Activated T-cell treated with anti-CD3 and anti-CD28 coated beads for 1 hour (primary cell): ENCODE data around the gene CLSTN1.

Experiments used
- DNase-seq: peaks from one replicate; pipeline ENCODE4 v3.0.0-alpha.2; 2020; ENCODE audit warnings: low read depth

Gene CLSTN1

DNA sequence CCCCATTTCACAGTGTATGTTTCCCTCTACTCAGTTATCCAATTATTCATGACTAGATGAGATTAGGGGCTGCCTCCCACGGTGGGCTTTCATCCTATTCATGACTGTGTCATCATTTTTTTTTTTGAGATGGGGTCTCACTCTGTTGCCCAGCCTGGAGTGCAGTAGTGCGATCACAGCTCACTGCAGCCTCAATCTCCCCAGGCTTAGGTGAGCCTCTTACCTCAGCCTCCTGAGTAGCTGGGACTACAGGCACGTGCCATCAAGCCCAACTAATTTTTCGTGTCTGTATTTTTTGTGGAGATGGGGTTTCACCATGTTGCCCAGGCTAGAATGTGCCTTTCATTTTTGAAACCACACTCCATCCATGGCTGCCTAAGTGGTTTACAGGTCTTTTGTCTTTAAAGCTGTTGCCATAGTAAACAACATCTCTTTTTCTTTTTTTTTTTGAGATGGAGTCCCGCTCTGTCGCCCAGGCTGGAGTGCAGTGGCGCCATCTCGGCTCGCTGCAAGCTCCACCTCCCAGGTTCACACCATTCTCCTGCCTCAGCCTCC is 112.2 kb downstream of the CLSTN1 start:
- DNase-seq = no peak

DNA sequence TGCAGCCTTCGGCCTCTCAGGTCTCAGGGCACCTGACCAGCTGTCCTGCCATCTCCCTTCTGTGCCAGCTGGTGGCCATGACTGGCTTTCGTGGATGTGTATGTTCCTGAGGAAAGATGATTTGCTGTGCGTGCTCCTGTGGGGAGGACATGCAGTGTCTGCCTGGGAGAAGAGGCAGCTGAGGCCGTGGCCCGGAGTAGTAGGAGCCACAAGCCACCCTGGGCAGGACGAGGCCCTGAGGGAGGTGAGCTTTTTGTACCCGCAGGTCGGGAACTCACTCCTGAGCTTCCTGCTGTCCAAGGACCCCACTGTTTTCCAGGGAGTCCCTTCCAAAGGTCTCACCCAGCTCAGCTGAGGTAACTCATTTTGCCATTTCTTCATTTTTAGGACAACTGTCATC is 113.7 kb downstream of the CLSTN1 start:
- DNase-seq = no peak

DNA sequence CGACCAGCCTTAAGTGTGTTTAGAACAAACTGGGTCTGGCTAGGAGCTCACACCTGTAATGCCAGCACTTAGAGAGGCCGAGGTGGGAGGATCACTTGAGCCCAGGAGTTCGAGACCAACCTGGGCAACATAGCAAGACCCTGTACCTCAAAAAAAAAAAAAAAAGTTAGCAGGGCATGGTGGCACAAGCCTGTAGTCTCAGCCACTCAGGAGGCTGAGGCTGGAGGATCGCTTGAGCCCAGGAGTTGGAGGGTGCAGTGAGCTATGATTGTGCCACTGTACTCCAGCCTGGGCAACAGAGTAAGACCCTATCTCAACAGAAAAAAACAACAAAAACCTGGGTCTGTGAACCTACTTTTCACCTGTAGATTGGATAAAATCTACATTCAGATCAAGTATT is 117.6 kb downstream of the CLSTN1 start:
- DNase-seq = no peak

DNA sequence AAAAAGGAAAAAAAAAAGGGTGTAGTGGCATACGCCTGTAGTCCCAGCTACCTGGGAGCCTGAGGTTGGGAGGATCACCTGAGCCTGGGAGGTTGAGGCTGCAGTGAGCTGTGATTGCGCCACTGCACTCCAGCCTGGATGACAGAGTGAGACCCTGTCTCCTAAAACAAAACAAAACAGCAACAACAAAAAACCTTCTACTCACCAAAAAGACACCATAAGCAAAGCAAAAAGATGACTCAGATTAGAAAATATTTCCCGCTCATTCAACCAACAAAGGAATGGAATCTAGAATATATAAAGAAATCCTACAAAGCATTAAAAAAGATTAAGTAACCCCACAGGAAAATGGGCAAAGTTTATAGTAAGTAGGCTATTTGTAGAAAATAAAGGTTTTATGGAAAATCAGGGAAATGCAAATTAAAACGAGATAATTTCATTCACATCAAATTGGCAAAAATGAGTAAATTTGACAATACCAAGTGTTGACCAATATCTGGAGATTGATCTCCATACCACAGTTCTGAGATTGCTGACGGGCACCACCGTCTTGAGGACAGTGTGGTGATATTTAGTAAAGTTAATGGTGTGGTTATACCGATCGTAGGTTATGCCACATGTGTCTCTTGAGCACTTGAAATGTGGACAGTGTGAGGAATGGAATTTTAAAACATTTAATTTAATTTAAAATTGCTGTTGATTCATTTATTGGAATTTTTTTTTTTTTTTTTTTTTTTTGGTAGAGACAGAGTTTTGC is 118.2 kb downstream of the CLSTN1 start:
- DNase-seq = no peak

DNA sequence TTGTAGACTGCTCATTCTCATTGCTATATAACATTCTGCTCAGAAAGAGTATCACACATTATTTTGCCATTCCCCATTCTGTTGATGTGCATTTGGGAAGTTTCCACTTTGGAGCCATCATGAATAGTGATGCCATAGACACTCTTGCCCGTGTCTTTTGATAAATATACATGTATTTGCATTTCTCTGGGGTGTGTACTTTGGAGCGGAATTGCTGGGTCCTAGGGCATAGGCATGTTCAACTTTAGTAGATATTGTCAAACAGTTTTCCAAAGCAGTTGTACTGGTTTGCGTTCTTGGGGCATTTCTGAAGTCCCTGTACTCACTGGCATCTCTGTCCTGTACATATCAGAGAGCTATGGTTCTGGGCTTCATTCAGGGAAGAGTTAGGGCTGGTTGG is 120.1 kb downstream of the CLSTN1 start:
- no peak for DNase-seq

DNA sequence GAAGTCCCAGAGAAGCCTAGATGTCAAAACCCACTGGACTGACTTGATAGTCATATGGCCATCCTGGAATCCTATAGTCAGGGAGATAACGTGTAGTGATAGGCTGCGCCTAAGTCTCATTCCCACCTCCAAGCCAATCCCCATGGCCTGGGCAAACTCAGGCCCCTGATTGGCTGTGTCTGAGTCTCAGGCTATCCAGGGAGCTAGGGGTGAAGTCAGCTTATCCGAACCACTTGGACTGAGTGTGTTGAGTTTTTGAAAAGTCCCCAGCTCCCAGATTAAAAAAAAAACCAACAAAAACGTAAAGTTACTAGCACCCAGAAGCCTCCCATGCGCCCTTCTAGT is 120.6 kb downstream of the CLSTN1 start:
- DNase-seq = no peak

DNA sequence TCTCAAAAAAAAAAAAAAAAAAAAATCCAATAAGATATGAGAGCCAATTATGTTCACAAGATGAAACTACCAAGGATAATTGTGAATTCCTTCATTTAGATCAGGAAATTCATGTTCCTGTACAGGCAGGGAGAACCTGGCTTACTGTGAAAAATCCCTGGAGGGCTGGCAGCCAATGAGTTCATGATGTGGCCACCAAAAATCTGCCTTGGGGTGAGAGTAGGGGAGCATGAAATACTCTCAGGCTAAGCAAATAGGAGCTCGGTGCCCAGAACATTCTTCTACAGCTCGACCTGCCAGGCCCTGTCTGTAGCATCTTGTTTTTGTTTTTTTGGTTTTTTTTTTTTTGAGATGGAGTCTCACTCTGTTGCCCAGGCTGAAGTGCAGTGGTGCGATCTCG is 122.1 kb downstream of the CLSTN1 start:
- DNase-seq = no peak

DNA sequence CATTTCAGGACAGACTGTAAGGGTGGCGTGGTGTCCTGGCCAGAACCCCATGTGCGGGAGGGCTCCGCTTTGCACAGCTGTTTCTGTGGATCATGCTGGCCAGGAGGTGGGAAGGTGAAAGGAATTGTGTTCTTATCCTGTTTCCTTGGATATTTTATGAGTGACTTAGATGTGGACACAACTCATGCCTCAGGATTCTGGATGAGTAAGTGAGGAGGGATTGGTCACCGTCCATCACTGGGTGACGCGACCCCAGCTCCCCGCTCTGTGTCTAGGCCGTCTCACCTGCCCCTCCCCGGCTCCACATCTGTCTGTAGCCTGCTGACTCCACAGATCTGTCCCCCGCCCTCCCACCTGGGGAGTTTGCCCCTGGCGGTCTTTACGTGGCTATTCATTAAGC is 123.4 kb downstream of the CLSTN1 start:
- DNase-seq = no peak

DNA sequence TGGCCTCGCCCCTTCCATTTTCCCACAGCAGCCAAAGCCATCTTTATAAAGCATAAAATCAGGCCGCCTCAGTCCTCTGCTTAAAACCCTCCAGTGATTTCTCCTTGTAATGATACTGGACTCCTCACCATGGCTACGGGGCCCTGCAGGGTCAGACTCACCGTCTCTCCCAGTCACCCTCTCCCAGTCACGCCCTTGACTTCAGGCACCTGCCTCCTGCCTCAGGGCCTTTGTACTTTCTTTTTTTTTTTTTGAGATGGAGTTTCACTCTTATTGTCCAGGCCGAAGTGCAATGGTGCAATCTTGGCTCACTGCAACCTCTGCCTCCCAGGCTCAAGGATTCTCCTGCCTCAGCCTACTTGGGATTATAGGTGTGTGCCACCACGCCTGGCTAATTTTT is 124.4 kb downstream of the CLSTN1 start:
- no peak for DNase-seq

DNA sequence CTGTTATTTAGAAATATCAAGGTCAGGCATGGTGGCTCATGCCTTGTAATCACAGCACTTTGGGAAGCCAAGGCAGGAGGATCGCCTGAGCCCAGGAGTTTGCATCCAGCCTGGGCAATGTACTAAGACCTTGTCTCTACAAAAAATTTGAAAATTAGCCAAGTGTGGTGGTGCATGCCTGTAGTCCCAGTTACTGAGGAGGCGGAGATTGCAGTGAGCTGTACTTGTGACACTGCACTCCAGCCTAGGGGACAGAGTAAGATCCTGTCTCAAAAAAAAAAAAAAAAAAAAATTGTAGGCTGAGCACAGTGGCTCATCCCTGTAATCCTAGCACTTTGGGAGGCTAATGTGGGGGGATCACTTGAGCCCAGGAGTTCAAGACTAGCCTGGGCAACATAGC is 127.0 kb downstream of the CLSTN1 start:
- no peak for DNase-seq

DNA sequence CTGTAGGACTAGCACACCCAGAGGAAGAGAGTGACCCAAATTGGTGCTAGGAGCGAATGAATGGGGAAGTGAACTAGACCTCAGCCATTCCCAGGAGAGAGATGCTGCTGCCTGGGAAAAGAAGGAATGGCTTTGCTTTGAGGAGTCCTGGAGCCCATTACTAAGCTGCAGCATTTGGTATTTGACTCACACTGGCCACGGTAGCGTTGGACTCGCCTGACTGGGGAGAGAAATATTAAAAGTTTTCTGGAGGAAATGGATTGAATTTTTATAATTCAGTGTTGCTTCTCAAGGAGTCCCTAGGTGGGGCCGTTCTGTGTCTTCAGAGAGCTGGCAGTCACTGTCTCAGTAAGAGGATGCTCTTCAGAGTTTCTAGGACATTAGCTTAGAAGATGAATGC is 132.1 kb downstream of the CLSTN1 start:
- DNase-seq = no peak

DNA sequence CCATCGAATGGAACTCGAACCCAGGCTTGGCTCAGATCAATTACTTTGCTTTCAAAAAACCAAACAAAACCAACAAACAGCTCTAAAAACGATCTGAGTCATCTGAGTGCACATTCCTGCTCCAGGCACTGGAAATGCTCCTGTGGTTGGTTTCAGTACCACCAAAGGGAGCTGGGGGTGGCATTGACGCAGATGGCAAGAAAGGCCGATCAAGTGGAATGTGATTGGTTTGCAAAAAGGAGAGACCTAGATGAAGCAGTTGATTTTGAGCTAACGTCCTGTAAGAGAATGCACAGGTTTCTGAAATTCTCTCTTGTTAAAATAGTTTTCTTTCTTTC is 132.7 kb downstream of the CLSTN1 start:
- DNase-seq = no peak

DNA sequence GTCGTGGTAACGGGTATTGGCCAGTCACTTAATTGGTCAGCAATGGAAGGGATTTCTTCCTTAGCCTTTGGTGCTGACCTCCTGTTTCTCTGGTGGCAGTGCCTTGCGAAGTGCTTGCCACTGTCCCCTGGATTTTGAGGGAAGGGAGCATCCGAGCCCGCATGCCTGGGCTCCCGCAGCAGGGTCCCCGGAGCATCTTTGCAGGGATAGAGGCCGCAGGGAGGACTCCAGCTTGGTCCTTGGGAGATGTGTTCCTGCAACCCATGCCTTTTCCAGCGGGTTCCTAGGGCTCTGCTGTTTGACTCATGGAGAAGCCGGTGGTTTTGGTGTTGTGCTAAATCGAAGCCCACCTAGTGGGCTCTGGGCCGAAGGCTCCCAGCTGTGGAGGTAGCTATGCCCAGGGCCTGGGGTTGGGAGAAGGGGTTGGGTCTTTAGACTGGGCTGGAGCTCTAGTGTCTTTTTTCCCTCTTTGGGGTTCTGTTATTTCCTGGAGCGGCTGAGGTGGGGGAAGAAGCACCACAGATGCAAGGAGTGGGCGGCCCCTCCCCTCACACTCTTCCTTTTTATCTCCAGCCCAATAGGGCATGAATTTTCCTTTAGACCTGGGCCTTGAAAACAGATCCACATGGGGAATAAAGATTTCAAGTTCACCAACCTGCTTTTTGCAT is 133.2 kb downstream of the CLSTN1 start:
- no peak for DNase-seq

DNA sequence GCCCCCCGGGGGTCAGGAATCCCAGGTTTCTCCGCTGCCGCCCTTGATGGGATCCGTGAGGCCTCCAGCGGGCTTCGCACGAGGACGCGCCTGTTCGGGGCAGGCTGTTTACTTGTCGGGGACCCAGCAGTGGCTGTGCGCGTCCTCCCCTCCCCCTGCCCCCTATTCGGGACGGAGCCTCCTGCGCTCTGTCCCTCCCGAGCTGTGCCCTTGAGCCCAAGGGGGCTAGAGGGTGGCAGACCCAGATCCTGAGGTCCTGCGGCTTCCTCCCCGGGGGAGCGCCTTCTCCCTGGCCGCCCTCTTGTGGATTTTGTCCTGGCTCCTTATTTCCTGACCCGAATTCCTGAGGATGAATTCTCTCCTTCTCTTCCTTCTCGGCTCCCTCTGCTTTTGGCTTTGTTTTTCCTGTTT is 133.8 kb downstream of the CLSTN1 start:
- DNase-seq = no peak

DNA sequence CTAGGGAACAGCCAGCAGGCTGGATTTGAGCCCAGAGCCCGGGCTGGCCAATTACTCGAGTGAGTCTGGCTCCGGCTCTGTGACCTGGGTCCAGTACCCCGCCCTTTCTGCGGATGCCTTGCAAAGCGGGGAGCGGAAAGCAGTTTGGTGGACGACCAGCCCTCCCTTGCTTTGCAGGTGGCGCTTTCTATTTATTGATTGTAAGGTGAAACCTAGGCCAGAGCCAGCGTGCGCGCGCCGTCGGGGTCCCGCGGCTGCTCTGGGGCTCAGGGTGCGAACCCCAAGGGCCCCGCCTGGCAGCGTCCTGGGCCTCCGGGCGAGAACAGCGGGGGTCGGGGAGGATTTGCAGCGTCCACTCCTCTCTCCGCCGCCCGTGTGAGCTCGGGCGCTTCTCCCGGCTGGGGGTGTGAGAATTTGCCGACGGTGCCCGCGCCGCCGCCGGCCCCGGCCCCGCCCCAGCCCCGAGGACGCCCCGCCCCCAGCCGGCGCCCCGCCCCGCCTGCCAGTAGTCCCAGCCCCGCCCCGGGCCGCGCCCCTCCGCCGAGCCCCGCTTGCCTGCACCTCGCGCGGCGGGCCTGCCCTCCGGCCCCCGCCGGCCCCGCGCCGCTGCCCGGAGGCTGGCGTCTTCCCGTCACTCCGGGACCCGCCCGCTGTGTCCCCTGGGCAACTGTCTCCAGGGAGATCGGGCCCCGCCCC is 134.6 kb downstream of the CLSTN1 start:
- DNase-seq = peak; percentile 84

DNA sequence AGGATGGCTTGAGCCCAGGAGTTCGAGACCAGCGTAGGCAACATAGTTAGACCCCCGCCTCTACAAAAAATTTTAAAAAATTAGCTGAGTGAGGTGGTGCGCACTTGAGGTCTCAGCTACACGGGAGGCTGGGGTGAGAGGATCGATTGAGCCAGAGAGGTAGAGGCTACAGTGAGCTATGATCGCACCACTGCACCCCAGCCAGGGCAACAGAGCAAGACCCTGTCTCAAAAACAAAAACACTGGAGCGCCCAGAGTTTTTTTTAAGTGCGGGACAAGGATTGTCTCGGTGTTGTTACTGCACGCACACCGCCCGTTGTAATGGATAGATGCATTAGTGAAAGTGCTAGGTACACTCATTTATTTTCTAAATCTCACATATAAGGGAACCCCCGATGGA is 135.2 kb downstream of the CLSTN1 start:
- DNase-seq = no peak

DNA sequence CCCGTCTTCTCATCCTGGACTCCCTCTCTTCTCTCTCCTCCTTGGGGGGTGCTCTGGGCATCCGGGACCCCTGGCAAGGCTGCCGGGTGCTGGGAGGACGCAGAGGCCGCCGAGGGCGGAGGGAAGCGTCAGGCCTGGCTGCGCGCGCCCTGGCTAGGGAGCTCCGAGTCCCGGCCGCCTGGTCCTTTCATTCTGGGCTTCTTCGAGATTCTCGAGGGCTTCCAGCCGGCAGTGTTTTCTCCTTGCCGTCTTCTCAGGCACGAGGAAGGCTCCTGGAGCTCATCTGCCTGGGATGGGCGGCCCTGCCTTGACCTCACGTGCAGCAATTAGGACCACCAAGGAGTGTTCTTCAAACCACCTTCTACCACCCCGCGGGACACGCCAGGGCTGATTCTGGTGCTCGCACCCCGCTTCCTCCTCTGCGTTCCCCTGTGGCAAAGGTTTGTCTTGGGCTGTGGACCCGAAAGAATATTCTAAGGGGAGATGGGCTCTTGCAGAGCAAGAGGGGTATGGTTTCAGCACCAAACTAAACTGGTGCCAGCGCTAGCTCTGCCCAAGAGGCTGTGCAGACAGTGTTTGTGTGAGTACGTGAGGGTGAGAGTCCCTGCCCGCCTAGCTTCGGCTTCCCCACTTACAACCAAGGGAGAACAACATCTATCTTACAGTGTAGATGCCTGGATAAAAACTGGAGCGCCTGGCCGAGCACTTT is 135.7 kb downstream of the CLSTN1 start:
- DNase-seq = no peak

DNA sequence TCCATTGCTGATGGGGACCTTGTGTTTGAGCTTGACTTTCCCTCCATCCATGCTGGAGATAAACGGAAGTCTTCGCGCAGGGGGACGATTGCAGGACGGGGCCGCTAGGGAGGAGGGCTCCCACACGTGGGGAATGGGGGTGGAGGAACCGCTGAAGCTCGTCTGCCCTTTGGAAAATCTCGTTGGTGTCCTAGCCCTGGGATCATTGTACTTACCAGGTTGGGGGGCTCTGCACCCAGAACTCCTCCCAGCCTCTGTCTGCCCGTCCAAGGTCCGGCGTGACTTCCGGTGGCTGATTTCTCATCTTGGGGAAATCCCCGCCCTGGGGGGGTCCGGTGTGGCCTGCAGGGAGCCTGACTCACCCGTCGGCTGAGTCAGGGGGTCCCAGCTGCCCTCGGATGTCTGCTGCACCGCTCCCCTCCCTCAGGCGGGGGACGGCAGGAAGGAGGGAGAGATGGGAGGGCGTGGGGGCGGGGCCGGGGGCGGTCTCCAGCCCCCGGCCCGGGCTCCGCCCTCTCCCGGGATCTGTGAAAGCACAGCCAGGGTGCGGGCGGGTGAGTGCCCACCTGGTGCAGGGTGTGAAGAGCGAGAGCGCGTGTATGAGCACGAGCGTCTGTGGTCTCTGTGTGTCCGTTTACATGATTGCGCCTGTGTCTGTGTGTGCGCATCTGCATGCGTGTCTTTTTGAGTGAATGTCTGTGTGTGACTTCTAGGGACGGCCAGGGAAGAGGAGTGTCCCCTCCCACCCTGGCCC is 136.5 kb downstream of the CLSTN1 start:
- peak; percentile 47 for DNase-seq

DNA sequence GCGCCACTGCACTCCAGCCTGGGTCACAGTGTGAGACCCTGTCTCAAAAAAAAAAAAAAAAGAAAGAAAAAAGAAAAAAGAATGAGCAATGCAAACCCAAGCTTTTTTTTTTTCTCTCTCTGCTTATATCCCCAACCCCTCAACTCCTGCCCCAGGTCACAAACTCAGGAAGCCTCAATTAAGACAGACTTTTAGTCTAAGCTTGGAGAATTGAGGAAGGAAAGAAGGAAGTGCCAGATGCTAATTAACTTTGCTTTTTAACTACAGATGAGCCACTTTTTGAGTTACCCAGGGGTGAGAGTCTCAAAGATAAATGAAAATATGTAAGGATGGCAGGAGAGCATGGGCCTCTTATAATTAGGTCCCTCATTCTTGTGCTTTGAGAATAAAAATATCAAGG is 139.0 kb downstream of the CLSTN1 start:
- no peak for DNase-seq

DNA sequence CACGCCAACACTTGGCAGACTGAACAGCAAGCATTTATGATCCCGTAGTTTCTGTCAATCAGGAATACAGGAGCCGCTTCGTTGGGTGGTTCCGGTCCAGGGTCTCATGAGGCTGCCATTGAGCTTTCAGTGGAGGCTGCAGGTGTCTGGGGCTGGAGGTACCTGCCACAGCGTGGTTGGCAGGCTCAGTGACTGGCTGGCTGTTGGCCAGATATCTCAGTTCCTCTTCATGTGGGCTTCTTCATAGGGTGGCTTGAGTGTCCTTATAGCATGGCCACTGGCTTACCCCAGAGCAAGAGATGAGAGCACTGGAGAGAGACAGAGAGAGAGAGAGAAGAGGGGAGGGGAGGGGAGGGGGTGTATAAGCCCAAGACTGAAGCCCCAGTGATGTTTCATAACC is 142.9 kb downstream of the CLSTN1 start:
- DNase-seq = no peak

DNA sequence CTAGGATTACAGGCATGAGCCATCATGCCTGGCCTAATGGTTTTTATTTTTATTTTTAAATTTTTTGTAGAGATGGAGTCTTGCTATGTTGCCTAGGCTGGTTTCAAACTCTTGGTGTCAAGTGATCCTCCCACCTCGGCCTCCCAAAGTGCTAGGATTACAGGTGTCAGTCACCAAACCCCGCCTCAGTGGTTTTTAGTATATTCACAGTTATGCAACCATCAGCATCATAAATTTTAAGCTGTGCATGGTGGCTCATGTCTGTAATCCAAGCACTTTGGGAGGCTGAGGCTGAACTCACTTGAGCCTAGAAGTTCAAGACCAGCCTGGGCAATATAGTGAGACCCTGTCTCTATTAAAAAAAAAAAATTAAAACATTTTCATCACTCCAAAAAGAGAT is 143.7 kb downstream of the CLSTN1 start:
- DNase-seq = no peak
